Right atrium auricular region (tissue), 2 donors: ENCODE results near the gene ARHGAP26. TPM values are rescaled to one million over a fixed set of nuclear protein-coding genes. Genes with fewer than 3 reads are reported as not detected.

ENCODE experiments used
- DNase-seq: peaks from one replicate; pipeline ENCODE4 v3.0.0-alpha.2; 2019; ENCODE audit warnings: low spot score
- H3K27ac ChIP-seq, 2 donors: fragments of 200-600 bp; sonication (generic); 1 replicate in 1 of 2; 2 replicates in 1 of 2; pipeline ENCODE4 v1.5.1; 2016 to 2019
- H3K27me3 ChIP-seq, 2 donors: fragments of 200-600 bp; sonication (generic); one replicate each; pipeline versions ENCODE4 v1.5.1 to v1.6.0; 2017 to 2019
- H3K36me3 ChIP-seq: fragments of 200-600 bp; sonication (generic); one replicate; pipeline ENCODE4 v1.5.1; 2016
- H3K4me1 ChIP-seq, 2 donors: fragments of 200-600 bp; sonication (generic); one replicate each; pipeline versions ENCODE4 v1.5.1 to v1.6.0; 2017 to 2019
- H3K4me3 ChIP-seq, 2 donors: fragments of 200-600 bp; sonication (generic); 1 replicate in 1 of 2; 2 replicates in 1 of 2; pipeline ENCODE4 v1.5.1; 2017 to 2019; ENCODE audit warnings: mild to moderate bottlenecking in 1 of 2, moderate library complexity in 1 of 2
- H3K9me3 ChIP-seq, 2 donors: fragments of 200-600 bp; sonication (generic); one replicate each; pipeline ENCODE4 v1.5.1; 2019
- total RNA-seq, 2 donors: library from RNA; depleted of rRNA; stranded (reverse); fragments of >200 nt; gene quantifications; one replicate each; pipeline ENCODE4 v1.1.0, GENCODE V29; 2016
- TF ChIP-seq, protein P1 (sequence below), 2 donors: fragments of 200-600 bp; sonication (generic); IDR thresholded peaks; one replicate each; pipeline ENCODE4 v1.5.1; 2019; ENCODE audit warnings: antibody characterized with exemption in 2 of 2

ARHGAP26 gene
- total RNA-seq, 2 donors from 2014 or later = 29.8 to 31.6 TPM

- DNase-seq = no peak
- Histone ChIP-seq H3K27me3 (no peaks in the 10 kb centered on the region), H3K27ac (peak overlapping the region in 1 of 2 donors; percentile 73), H3K36me3 (no peaks in the 10 kb centered on the region), H3K9me3 (no peaks in the 10 kb centered on the region), H3K4me1 (peaks cover 0 to 39% of the 10 kb centered on the region in 2 donors), H3K4me3 (no peak overlapping the region)
- TF ChIP-seq, protein P1, sequence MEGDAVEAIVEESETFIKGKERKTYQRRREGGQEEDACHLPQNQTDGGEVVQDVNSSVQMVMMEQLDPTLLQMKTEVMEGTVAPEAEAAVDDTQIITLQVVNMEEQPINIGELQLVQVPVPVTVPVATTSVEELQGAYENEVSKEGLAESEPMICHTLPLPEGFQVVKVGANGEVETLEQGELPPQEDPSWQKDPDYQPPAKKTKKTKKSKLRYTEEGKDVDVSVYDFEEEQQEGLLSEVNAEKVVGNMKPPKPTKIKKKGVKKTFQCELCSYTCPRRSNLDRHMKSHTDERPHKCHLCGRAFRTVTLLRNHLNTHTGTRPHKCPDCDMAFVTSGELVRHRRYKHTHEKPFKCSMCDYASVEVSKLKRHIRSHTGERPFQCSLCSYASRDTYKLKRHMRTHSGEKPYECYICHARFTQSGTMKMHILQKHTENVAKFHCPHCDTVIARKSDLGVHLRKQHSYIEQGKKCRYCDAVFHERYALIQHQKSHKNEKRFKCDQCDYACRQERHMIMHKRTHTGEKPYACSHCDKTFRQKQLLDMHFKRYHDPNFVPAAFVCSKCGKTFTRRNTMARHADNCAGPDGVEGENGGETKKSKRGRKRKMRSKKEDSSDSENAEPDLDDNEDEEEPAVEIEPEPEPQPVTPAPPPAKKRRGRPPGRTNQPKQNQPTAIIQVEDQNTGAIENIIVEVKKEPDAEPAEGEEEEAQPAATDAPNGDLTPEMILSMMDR (IDR thresholded peaks at IDR 0.05) = no peak
Measured at GRCh38 chr5:143026380-143026779, 256.2 kb downstream of the ARHGAP26 start.

GRCh38 chr5:143029293-143029692 lies 259.1 kb downstream of the ARHGAP26 start:
- H3K4me1 ChIP-seq = peaks cover 0 to 20% of the 10 kb centered on the region in 2 donors
- H3K27ac ChIP-seq = no peak overlapping the region
- TF ChIP-seq, protein P1 (IDR thresholded peaks at IDR 0.05) = no peak

DNA sequence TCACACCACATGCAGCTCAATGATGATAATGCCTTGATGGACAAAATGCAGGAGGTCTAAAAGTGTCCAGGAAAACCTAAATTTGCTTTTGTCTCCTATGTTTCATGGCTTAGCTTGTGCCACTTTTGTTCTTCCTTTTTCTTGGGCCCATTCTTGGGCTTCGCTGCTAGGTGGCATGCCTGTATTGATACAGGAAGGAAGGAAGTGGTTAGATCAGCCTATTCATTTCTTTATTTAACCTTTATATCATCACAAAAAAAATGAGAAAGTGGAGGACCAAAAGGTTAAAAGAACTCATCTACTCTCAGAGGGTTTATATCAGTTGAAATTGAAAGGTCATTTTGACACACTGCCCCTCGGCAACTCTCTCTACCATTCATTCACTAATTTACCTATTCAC lies 260.2 kb downstream of the ARHGAP26 start:
- Histone ChIP-seq H3K27me3 (no peaks in the 10 kb centered on the region), H3K27ac (no peak overlapping the region), H3K4me1 (peaks cover 0 to 12% of the 10 kb centered on the region in 2 donors)

More at GRCh38 chr5:143029293-143029692, 259.1 kb downstream of the ARHGAP26 start:
- Histone ChIP-seq H3K36me3 (no peaks in the 10 kb centered on the region), H3K27me3 (no peaks in the 10 kb centered on the region), H3K9me3 (no peaks in the 10 kb centered on the region), H3K4me3 (no peak overlapping the region)
- DNase-seq = no peak

GRCh38 chr5:143031781-143032580 lies 261.8 kb downstream of the ARHGAP26 start:
- no peak overlapping the region for H3K4me3 ChIP-seq
- H3K4me1 ChIP-seq = no peaks in the 10 kb centered on the region
- no peaks in the 10 kb centered on the region for H3K9me3 ChIP-seq
- TF ChIP-seq, protein P1 (IDR thresholded peaks at IDR 0.05) = no peak
- H3K27me3 ChIP-seq = no peaks in the 10 kb centered on the region
- no peak for DNase-seq
- H3K36me3 ChIP-seq = no peaks in the 10 kb centered on the region
- H3K27ac ChIP-seq = no peak overlapping the region

More for the DNA sequence above, 260.2 kb downstream of the ARHGAP26 start:
- TF ChIP-seq, protein P1 (IDR thresholded peaks at IDR 0.05) = no peak
- no peaks in the 10 kb centered on the region for H3K9me3 ChIP-seq
- DNase-seq = no peak
- H3K36me3 ChIP-seq = no peaks in the 10 kb centered on the region
- no peak overlapping the region for H3K4me3 ChIP-seq

DNA sequence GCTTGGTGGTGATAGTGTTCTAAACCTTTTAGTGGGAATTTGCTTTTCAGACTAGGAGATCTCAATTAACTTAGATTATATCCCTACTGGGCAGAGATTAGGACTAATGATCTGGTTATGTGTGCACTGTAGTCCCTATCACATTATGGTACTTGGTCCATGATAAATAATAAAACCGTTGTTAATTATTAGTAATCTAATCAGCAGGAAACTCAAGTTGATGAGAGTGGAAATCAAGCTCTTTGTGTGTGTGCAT lies 262.3 kb downstream of the ARHGAP26 start:
- Histone ChIP-seq H3K36me3 (no peaks in the 10 kb centered on the region), H3K27ac (no peak overlapping the region), H3K9me3 (no peaks in the 10 kb centered on the region), H3K27me3 (no peaks in the 10 kb centered on the region), H3K4me1 (no peaks in the 10 kb centered on the region), H3K4me3 (no peak overlapping the region)
- no peak for DNase-seq
- TF ChIP-seq, protein P1 (IDR thresholded peaks at IDR 0.05) = no peak
